Adrenal gland (tissue), 5 donors: Measurements from ENCODE around the gene CMBL.

Experiments used
- POLR2A ChIP-seq, 2 donors: fragments of 450-650 bp; IDR thresholded peaks; one replicate each; pipeline ENCODE4 v1.6.1; 2017; ENCODE audit warnings: antibody characterized with exemption in 2 of 2, mild to moderate bottlenecking in 2 of 2, moderate library complexity in 1 of 2
- TF ChIP-seq, protein P1 (sequence below), 6 experiments: fragments of 450-650 bp in 4 of 6; fragments of 200-600 bp in 2 of 6; sonication (generic) in 1 of 6; IDR thresholded peaks; 1 replicate in 5 of 6; 2 replicates in 1 of 6; pipeline versions ENCODE4 v1.5.1 to v1.8.0; 2016 to 2021; ENCODE audit warnings: antibody characterized with exemption in 6 of 6, mild to moderate bottlenecking in 2 of 6, moderate library complexity in 1 of 6
- donor health status: DM: no; HTN: no; CAD: no.

DNA sequence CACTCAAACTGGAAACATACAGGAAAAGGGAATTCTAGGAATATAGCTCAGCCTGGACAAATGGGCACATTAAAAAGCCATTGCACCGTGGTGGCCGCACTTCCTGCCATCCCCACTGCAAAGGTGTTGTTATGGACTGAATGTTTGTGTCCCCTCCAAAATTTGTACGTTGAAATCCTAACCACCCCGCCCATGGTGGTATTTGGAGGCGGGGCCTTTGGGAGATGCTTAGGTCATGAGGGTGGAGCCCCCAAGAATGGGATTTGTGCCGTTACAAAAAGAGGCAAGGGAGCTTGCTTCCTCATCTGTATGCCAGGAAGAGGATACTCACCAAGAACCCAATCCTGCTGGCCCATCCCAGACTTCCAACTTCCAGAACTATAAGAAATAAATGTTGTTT lies 1.1 kb upstream of the CMBL start:
- TF ChIP-seq, protein P1, sequence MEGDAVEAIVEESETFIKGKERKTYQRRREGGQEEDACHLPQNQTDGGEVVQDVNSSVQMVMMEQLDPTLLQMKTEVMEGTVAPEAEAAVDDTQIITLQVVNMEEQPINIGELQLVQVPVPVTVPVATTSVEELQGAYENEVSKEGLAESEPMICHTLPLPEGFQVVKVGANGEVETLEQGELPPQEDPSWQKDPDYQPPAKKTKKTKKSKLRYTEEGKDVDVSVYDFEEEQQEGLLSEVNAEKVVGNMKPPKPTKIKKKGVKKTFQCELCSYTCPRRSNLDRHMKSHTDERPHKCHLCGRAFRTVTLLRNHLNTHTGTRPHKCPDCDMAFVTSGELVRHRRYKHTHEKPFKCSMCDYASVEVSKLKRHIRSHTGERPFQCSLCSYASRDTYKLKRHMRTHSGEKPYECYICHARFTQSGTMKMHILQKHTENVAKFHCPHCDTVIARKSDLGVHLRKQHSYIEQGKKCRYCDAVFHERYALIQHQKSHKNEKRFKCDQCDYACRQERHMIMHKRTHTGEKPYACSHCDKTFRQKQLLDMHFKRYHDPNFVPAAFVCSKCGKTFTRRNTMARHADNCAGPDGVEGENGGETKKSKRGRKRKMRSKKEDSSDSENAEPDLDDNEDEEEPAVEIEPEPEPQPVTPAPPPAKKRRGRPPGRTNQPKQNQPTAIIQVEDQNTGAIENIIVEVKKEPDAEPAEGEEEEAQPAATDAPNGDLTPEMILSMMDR (IDR thresholded peaks at IDR 0.05) = no peak
- TF ChIP-seq POLR2A (IDR thresholded peaks at IDR 0.05) = no peak
